SU-DHL-6 (cell line): Measurements from ENCODE around the gene ST6GALNAC2.

Experiments used
- EZH2phosphoT487 ChIP-seq: fragments of 200-600 bp; sonication (generic), shearing (Covaris generic); conservative IDR thresholded peaks from 2 replicates; pipeline ENCODE4 v1.6.1; 2018; ENCODE audit warnings: mild to moderate bottlenecking, antibody characterized with exemption, low read length, moderate library complexity, mixed read lengths
- TF ChIP-seq, protein P1 (sequence below): fragments of 200-600 bp; sonication (generic); IDR thresholded peaks from one replicate; pipeline ENCODE4 v1.5.1; 2017; ENCODE audit warnings: antibody characterized with exemption, mild to moderate bottlenecking, low read length, moderate library complexity; ENCODE audit not compliant: insufficient read depth, poor library complexity, severe bottlenecking

DNA sequence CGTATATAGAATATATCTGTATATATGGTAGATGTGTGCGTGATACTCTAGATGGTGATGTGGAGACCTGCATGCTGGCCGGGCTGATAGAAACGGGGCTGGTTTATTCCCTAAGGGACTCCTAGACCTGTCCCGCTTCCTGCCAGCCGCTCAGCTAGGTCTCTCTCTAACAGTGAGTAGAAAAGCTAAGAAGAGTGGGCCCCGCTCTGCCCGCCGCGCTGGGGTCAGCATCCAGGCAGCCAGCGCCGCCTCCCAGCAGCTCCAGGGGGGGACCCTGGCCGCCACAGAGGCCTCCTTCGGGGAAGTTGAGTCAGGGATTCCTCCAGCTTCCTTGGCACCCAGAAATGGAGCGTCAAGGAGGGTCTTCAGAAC lies 57.5 kb downstream of the ST6GALNAC2 start:
- TF ChIP-seq, protein P1, sequence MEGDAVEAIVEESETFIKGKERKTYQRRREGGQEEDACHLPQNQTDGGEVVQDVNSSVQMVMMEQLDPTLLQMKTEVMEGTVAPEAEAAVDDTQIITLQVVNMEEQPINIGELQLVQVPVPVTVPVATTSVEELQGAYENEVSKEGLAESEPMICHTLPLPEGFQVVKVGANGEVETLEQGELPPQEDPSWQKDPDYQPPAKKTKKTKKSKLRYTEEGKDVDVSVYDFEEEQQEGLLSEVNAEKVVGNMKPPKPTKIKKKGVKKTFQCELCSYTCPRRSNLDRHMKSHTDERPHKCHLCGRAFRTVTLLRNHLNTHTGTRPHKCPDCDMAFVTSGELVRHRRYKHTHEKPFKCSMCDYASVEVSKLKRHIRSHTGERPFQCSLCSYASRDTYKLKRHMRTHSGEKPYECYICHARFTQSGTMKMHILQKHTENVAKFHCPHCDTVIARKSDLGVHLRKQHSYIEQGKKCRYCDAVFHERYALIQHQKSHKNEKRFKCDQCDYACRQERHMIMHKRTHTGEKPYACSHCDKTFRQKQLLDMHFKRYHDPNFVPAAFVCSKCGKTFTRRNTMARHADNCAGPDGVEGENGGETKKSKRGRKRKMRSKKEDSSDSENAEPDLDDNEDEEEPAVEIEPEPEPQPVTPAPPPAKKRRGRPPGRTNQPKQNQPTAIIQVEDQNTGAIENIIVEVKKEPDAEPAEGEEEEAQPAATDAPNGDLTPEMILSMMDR = no peak
- TF ChIP-seq EZH2phosphoT487 = no peak
